Body of pancreas (tissue), 4 donors: Measurements from ENCODE around the gene LRFN2. TPM values are rescaled to one million over a fixed set of nuclear protein-coding genes. Genes with fewer than 3 reads are reported as not detected.

Source experiments
- ATAC-seq: fragments of 150-250 bp; one replicate; pipeline ENCODE4 v1.9.1; 2016
- DNase-seq, 4 donors: peaks; one replicate each; pipeline ENCODE4 v3.0.0-alpha.2; 2019
- H3K27ac ChIP-seq, 4 donors: fragments of 200-600 bp; sonication (generic); 1 replicate in 3 of 4; 2 replicates in 1 of 4; pipeline versions ENCODE4 v1.5.1 to v1.6.1; 2016 to 2019; ENCODE audit warnings: mild to moderate bottlenecking in 1 of 4, mixed read lengths in 1 of 4, moderate library complexity in 1 of 4
- H3K27me3 ChIP-seq, 2 donors: fragments of 200-600 bp; sonication (generic); one replicate each; pipeline ENCODE4 v1.6.0; 2016; ENCODE audit warnings: mild to moderate bottlenecking in 1 of 2
- H3K36me3 ChIP-seq, 2 donors: fragments of 200-600 bp; sonication (generic); replicated peaks in 1 of 2; 2 replicates each; pipeline ENCODE4 v1.5.1; 2016; ENCODE audit warnings: low read depth in 2 of 2; ENCODE audit not compliant: insufficient read depth in 1 of 2
- H3K4me1 ChIP-seq: fragments of 200-600 bp; sonication (generic); one replicate; pipeline ENCODE4 v1.6.0; 2016
- H3K4me3 ChIP-seq, 2 donors: fragments of 200-600 bp; sonication (generic); 1 replicate in 1 of 2; 2 replicates in 1 of 2; pipeline ENCODE4 v1.5.1; 2016 to 2019
- H3K9me3 ChIP-seq, 3 donors: fragments of 200-600 bp; sonication (generic); 1 replicate in 2 of 3; 2 replicates in 1 of 3; pipeline ENCODE4 v1.5.1; 2016
- CTCF ChIP-seq, 7 experiments: fragments of 450-650 bp in 4 of 7; fragments of 200-600 bp in 3 of 7; sonication (generic) in 3 of 7; IDR thresholded peaks; one replicate each; pipeline ENCODE4 v1.5.1; 2016 to 2019; ENCODE audit warnings: antibody characterized with exemption in 7 of 7
- POLR2A ChIP-seq, 3 donors: fragments of 450-650 bp; IDR thresholded peaks; one replicate each; pipeline ENCODE4 v1.6.1; 2016; ENCODE audit warnings: antibody characterized with exemption in 3 of 3, mild to moderate bottlenecking in 2 of 3
- WGBS, 2 donors: methylation state at CpG; one replicate each; pipeline ENCODE4 v1.1.5; 2017; 5-methylcytosine and 5-hydroxymethylcytosine counted together
- intact Hi-C: fragments of 100-400 bp; cut with DNase I; formaldehyde crosslinking; loops from one replicate; pipeline ENCODE4 v1.15.1; 2023
- total RNA-seq, 2 donors: library from RNA; depleted of rRNA; stranded (reverse); fragments of >200 nt; gene quantifications; one replicate each; pipeline ENCODE4 v1.1.0, GENCODE V29; 2016

Gene LRFN2
- total RNA-seq, 2 donors from 2014 or later: 0.33 TPM; not detected in 1

- Histone ChIP-seq H3K4me3 (no peak overlapping the region), H3K36me3 (no peaks in the 10 kb centered on the region), H3K4me1 (peaks cover 8% of the 10 kb centered on the region), H3K27ac (no peak overlapping the region), H3K27me3 (no peaks in the 10 kb centered on the region), H3K9me3 (no peaks in the 10 kb centered on the region)
- 78 to 88% methylated on average over 1 of the region's 1 CpG for WGBS, 2 donors
- intact Hi-C loops: no loop called here
- TF ChIP-seq POLR2A (IDR thresholded peaks at IDR 0.05) (no peak), CTCF (IDR thresholded peaks at IDR 0.05) (no peak)
- DNase-seq (peak in 1 of 4 donors; percentile 39), ATAC-seq (peak; percentile 90)
Measured at GRCh38 chr6:40419377-40419776, 167.8 kb downstream of the LRFN2 start.

GRCh38 chr6:40417031-40417430 is 170.1 kb downstream of the LRFN2 start:
- no peak for ATAC-seq
- Histone ChIP-seq H3K27me3 (no peaks in the 10 kb centered on the region), H3K9me3 (no peaks in the 10 kb centered on the region), H3K4me3 (no peak overlapping the region), H3K27ac (no peak overlapping the region), H3K4me1 (peaks cover 8% of the 10 kb centered on the region), H3K36me3 (no peaks in the 10 kb centered on the region)
- no peak for TF ChIP-seq CTCF (IDR thresholded peaks at IDR 0.05)
- TF ChIP-seq POLR2A (IDR thresholded peaks at IDR 0.05): no peak
- DNase-seq: no peak
- intact Hi-C loops: no loop called here
- 70 to 79% methylated on average over 6 to 9 of the region's 9 CpGs for WGBS, 2 donors

- intact Hi-C loops: no loop called here
- DNase-seq (no peak), ATAC-seq (no peak)
- peaks cover 6% of the 10 kb centered on the region for H3K4me1 ChIP-seq
- no peaks in the 10 kb centered on the region for H3K27me3 ChIP-seq
- TF ChIP-seq POLR2A (IDR thresholded peaks at IDR 0.05): no peak
- TF ChIP-seq CTCF (IDR thresholded peaks at IDR 0.05): no peak
- 72 to 79% methylated on average over 6 of the region's 6 CpGs for WGBS, 2 donors
- H3K4me3 ChIP-seq: no peak overlapping the region
- no peak overlapping the region for H3K27ac ChIP-seq
- no peaks in the 10 kb centered on the region for H3K9me3 ChIP-seq
- no peaks in the 10 kb centered on the region for H3K36me3 ChIP-seq
Measured at GRCh38 chr6:40414617-40415016, 172.5 kb downstream of the LRFN2 start.

- intact Hi-C loops: no loop called here
Measured at GRCh38 chr6:40413239-40413638, 173.9 kb downstream of the LRFN2 start.

More at GRCh38 chr6:40413239-40413638, 173.9 kb downstream of the LRFN2 start:
- Histone ChIP-seq H3K4me3 (no peak overlapping the region), H3K27ac (no peak overlapping the region), H3K27me3 (no peaks in the 10 kb centered on the region), H3K36me3 (no peaks in the 10 kb centered on the region), H3K9me3 (no peaks in the 10 kb centered on the region), H3K4me1 (no peaks in the 10 kb centered on the region)
- ATAC-seq (peak; percentile 25), DNase-seq (no peak)
- no peak for TF ChIP-seq CTCF (IDR thresholded peaks at IDR 0.05)
- no peak for TF ChIP-seq POLR2A (IDR thresholded peaks at IDR 0.05)
- 77 to 95% methylated on average over 6 of the region's 6 CpGs for WGBS, 2 donors
